Left forelimb (tissue), 1 donor: ENCODE results near the gene TRIM39.

Experiments used
- DNase-seq: peaks from one replicate; pipeline ENCODE4 v3.0.0-alpha.2; 2018; ENCODE audit warnings: low spot score

TRIM39 gene

DNA sequence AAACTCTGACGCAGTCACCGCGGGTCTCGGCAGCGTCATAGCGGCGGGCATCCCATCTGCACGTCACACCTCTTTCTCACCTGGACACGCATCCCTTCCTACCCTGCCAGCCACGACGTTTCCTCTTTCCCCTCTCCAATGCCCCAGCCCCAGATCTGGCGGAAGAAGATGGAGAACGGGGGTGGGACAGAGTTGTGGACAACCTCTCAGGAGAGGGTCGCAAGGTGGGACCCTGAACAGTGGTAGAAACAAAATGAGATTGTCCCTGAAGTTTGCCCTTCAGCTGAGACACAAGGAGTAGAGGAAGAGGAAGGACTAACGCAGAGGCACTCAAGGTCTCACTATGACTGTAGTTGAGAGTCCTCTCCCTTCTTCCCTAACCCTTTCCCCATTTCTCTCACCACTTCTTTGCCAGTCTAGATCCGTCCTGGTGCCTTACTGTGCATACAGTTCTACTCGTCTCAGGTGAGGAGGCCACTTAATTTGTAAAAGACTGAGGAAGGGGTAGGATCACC lies 562 bp downstream of the TRIM39 start:
- no peak for DNase-seq

DNA sequence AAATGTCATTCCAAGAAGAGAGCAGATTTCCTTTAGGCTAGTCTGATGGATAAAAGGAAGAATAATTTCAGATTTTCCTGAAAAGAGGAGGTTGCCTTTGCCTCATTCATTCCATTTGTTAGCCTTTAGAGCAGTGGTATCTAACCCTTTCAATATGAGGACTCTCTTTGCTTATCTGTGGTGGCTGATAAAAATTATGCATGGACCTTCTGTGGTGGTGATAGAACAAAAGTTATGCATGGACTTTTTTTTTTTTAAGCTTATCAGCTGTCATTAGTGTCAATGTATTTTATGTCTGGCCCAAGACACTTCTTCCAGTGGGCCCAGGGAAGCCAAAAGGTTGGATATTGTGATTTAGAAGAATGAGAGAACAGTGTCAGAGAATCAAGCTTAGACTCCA lies 1.7 kb downstream of the TRIM39 start:
- no peak for DNase-seq

DNA sequence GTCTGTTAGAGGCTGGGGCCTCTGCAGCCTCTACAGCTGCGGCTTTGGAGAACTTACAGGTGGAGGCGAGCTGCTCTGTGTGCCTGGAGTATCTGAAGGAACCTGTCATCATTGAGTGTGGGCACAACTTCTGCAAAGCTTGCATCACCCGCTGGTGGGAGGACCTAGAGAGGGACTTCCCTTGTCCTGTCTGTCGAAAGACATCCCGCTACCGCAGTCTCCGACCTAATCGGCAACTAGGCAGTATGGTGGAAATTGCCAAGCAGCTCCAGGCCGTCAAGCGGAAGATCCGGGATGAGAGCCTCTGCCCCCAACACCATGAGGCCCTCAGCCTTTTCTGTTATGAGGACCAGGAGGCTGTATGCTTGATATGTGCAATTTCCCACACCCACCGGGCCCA lies 2.6 kb downstream of the TRIM39 start:
- no peak for DNase-seq

DNA sequence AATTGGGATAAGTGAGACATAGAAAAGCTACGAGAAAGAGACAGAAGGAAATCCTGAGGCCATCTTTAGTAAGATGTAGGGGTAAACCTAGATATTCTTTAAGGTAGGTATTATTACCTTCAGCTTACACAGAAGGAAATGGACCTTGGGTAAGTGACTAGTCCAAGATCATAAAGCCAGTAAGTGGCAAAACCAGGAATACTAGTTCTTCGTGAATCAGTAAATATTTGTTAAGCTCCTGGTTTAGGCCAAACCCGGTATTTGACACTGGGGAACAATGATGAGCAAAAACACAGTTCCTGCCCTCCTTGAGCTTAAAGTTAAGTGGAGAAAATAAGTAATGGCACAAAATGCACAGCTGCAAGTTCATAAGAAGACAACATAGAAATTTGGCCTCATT lies 5.3 kb downstream of the TRIM39 start:
- DNase-seq: no peak

DNA sequence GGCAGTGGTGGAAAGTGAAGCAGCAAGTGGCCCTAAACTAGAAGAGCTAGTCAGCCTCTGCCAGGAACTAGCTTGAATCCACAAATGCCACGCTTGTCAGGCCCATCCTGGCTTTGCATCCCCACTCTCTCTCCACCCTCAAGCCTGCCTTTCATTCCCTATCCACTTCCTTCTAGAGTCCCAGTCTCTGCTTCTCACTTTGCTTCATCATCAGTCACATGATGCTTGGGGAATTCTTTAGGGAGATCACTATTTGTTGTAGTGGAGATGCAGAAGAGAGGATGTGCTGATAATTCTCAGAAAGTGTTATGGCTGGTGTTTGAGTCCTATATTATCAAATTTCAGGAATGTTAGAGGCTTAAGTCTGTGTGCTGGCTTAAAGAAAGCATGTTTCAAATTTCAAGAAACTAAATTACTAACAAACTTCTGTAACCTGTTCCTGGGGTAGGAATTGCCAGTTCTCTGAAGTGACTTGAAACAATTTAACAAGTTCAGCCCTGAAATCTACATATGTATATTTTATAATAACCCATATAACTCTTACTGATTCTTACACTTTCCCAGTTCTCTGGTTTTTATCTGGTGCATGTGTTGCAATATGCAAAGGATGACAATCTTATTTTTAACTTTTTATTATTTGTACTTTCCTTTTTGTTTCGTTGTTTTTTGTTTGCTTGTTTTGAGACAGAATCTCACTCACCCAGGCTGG lies 7.5 kb downstream of the TRIM39 start:
- no peak for DNase-seq

DNA sequence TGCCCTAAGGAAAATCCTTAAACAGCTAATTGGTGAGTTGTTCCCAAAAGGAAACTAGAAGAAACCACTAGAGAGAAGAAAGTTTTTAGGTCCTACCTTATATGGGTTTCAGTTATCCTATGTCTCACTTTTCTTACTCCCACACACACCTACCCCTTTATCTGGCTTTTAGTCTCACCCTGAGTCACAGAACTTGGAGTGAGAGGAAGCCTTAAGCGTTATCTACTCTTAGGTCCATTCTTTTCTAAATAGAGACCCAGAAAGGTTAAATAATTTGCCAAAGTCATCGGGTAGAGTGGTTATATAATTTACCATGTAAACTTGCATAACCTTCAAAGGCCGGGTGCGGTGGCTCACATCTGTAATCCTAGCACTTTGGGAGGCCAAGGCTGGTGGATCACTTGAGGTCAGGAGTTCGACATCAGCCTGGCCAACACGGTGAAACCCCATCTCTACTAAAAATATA lies 13.9 kb downstream of the TRIM39 start:
- no peak for DNase-seq

DNA sequence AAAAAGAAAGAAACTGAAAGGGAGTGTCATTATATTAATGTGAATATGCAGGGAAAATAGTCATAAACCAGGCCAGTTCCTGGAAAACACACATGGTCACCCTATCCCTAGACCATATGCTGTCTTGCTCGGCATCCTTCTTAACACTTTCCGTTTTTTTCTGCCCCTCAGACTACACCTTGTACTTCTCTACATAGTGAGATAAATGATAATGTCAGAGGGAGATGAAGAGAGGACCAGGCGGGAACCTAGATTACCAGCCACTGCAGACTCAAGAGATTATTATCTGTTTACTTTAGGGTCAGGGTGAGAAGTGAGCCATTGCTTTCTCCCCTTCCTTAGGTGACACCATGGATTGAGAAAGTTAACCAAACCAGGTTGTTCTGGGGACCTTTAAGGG lies 14.5 kb downstream of the TRIM39 start:
- no peak for DNase-seq

DNA sequence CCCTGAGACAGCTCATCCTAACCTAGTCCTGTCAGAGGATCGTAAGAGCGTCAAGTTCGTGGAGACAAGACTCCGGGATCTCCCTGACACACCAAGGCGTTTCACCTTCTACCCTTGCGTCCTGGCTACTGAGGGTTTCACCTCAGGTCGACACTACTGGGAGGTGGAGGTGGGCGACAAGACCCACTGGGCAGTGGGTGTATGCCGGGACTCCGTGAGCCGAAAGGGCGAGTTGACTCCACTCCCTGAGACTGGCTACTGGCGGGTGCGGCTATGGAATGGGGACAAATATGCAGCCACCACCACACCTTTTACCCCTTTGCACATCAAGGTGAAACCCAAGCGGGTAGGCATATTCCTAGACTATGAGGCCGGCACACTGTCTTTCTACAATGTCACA lies 15.0 kb downstream of the TRIM39 start:
- DNase-seq: no peak

DNA sequence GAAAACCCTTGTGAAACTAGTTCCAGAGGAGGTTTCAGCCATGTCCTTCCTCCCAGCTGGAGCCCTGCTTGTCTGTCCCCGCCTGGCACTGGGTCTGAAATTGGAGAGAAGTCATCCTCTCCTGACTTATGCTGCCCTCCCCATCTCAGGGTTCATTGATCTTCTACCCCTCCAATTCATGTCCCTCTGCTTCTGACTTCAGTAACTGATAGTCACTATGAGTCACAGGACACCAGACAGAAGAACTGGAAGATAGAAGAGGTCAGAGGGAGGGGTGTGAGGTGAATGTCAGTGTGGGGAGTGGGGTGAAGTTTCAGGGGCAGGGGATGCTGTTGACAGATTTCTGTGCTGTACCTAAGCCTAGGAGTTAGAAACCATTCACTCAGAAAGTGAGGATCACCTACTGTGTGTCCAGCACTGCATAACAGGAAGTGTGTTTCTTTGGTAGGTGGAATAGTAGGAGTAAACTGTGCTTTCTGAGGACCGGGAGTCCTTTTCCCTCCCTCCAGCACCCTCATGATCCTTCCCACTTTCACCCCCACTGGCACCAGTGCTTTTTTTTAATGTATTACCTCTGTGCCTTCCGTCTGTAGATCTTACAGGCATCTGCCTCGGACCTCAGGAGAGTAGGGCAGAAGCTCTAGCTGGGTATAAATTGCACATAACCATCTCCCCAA lies 17.6 kb downstream of the TRIM39 start:
- no peak for DNase-seq

DNA sequence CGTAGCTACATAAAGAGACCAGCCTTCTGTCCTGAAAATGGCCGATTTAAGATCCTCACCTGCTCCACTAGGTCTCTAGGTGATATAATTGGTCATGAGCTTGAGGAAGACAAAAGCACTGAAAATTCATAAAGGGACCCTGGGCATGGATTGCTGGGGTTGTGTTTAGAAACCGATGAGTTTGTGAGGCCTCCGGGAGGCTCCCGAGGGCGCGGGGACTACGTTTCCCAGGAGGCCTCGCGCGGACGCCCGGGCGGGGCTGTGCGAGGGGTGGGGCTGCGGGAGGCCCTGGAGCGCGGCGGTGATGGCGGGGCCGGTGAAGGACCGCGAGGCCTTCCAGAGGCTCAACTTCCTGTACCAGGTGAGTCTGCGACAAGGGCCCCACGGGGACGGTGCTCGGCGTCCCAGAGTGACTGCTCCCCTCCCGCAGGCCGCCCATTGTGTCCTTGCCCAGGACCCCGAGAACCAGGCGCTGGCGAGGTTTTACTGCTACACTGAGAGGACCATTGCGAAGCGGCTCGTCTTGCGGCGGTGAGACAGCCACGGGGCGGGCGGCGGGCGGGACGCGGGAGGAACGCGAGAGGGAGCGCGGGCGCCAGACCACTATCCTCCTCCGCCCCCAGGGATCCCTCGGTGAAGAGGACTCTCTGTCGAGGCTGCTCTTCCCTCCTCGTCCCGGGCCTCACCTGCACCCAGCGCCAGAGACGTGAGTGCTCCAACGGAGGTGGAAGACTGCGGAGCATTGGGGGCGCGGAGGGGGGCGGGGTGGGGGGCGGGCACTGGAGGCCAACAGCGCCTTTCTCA lies 18.3 kb downstream of the TRIM39 start, which contains the start of gene RPP21:
Gene RPP21 (plus strand): TSS at position 289 of the 804 bp plus-strand sequence. CDS start 16 bp downstream, at position 305.
- DNase-seq: peak; percentile 91

DNA sequence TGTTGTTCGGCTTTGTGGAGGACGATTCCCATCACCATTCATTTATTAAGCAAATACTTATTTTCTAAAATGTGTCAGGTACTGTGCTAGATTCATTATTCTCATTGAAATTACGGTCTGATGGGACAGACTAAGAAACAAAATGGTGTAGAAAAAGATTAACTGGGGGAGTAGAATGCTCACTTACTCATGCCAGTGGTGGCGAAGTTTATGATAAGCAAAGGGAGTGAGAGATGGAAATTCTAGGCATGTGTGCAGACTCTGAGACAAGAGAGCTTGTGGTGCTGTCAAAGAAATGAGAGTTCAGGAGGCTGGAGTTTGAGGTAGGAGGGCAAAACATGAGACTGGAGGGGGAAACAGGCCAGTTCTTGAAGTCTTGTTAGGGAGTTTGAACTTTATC lies 19.1 kb downstream of the TRIM39 start:
- no peak for DNase-seq

DNA sequence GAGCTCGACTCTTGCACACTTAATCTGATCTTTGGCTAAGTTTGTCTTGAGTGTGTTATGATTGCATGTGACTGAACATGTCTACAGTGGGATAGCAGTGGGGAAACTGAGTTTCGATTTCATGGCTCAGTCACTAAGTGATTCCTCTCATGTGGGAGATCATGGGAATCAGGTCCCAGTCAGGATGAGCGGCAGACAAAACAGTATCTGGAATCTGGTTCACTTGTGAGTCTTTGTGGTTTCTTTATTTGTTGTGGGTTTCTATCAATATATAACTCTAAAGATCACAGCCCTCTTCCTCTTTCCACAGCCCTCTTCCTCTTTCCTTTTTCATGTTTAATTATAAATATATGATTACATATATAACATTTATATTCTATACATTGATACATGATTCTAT lies 22.2 kb downstream of the TRIM39 start:
- no peak for DNase-seq

DNA sequence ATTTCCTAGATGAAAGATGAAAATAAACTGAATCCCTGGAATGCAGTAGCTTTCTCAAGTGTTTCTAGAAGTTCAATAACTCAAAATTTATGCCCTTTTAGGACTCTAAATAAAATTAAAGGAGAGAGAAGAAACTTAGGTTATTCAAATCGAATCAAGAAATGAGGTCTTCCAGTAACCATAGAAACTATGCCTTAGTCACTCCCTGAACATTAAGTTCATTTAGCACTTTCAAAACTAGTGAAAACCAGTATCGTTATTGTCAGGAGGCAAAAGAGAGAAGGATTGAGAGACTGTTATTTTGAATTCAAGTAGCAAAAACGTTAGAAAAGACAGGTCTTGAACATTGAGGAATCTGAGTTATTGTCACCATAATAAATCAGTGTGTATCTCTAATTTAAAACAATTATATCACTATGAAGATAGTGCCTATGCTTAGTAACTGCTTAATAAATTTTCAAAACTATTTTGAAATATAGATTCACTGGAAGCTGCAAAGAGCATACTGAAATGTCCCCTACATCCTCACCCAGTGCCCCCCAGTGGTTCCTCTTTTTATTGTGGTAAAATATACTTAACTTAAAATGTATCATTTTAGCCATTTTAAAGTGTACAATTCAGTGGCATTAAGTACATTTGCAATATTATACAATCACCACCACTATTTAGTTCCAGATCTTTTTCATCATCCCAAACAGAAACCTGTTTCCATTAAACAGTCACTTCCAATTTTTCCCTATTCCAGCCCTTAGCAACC lies 22.9 kb downstream of the TRIM39 start:
- no peak for DNase-seq

DNA sequence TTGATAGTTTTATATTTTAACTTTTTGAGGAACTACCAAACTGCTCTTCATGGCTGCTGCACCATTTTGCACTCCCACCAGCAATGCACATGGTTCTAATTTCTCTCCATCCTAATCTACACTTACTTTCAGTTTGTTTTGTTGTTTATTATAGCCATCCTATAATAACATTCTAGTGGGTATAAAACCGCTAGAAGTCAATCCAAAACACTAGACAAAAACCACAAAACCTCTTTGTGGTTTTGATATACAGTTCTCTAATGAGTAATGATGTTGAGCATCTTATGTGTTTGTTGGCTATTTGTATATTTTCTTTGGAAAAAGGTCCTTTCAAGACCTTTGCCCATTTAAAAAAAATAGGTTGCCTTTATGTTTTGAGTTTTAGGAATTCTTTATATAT lies 23.8 kb downstream of the TRIM39 start:
- DNase-seq: no peak

DNA sequence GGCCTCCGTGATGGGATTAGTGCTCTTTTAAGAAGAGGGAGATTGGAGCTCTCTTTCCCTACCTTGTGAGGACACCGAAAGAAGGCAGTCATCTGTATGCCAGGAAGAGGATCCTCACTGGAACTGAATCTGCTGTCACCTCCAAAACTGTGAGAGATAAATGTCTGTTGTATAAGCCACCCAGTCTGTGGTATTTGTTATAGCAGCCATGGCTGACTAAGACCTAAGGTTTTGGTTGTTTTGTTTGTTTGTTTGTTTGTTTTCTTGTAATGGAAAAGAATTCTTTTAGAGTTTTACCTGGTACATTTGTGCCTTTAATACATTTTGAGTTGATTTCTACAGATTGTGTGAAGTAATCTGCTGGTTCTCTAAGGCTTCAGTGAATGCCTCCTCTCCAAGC lies 25.8 kb downstream of the TRIM39 start:
- DNase-seq: no peak

DNA sequence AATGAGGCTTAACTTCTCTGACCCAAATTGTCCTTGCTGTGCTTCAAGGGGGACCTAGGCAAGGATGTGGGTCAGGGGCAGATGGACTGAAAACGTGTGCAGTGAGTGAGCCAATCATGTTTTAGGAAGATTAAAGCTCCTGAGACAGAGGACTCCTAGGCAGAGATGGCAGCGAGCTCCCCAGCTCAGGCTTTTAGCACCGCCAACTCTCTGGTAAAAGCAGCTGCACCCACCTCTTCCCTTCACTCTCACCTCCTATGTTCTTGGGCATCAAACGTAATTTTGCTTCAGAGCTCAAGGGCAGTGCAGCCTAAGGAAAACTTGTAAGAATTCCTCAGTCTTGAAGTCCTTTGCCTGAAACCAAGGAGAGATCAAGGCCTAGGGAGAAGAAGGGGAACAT lies 28.6 kb downstream of the TRIM39 start:
- DNase-seq: no peak

DNA sequence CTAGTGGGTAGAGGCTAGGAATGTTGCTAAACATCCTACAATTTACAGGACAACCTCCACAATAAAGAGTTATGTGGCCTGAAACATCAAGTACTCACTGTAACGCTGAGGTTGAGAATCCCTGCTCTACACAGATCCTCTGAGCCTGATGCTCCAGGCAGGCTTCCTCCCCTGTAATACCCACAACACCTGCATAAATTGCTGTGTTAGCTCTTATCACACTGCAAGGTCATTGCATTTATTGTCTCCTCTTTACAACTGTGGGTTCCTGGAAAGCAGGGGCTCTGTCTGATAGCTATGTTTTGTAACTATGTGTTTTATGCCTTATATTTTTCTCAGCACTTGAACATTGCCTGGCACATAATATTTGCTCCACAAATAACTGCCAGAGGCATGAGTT lies 29.8 kb downstream of the TRIM39 start:
- DNase-seq: no peak

DNA sequence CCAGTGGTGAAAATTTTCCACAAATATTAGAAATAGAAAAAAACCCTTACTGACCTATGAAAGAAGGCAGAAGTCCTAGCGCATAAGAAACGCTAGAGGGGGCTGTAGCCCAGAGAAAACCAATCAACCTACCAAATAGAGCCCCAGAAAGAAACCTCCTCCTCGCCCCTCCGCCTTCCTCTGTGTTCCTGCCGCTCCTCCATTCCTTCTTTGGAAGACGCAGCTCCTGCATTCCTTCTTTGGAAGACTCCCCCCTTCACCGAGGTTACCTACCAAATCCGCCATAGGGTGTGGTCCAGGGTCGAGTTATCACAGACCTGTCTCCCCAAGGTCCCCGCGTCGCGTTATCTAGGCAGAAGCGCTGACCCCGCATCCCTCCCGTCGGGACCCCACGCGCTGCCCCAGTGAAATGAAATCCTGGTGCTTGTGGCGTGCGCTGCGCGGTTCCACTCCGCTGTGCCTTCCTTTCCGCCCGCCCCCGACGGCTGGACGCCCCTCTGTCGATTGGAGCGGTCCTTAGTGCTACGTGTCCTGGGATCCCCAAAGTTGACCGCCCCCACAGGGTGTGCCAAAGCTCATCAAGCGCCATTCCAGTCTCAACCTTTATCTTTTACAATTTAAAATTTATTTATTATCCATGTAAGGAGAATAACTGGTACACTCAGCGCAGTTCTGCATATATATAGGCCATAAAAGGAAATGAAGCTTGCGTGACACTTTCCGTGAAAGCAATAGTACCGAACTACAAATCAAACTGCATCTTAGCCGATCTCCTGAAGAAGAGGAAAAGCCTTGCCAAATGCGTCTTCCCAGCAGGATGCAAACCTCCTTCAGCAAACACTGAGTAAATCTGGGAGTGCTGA lies 31.2 kb downstream of the TRIM39 start:
- no peak for DNase-seq

DNA sequence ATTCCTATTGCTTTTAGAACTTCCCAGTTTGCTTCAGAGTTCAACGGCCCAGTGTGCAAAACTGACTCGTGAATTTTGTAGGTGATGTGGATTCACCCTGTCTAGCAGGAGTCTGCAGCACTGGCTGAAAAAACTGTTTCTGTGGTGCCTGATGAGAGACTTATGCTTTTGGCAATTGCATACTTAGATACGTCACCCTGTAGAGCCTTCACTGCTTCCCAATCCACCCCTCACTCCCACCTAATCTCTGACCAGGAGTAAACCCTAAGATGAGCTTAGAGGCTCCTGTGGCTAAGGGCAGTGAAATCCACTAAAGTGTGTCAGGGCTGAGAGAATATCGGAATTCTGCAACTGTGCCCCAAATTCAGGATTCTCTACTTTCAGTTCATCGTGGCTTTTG lies 32.5 kb downstream of the TRIM39 start:
- DNase-seq: no peak

DNA sequence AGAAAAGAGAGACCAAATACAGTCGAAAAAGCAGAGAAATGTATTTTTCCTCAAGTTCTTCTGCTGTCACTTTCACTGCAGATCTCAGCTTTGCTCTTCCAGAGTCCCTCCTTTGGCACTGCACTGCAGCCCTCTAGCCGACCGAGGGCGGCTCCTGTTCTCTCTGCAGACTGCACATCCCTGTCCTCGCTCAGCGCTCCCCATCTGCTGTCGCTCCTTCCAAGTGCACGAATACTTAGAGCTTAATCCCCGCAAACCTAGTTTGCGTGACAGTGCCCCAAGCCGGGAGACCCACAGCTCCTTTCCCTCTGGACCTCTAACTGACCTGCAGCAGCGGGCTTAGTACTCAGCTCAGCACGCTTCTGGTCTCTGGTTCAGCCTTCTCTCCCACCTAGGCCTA lies 33.4 kb downstream of the TRIM39 start:
- no peak for DNase-seq

DNA sequence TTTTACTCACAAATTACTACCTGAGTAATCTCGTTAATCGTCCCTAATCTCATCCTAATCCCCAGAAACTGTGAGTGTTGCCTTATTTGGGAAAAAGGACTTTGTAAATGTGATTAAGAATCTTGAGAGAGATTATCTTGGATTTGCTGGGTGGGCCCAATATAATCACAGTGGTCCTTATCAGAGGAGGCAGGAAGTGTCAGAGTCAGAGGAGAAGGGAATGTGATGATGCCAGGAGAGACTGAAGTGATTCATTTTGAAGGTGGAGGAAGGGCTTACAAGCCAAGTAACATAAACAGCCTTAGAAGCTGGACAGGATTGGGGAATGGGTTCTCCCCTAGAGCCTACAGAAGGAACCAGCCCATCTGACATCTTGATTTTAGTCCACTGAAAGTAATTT lies 34.9 kb downstream of the TRIM39 start:
- no peak for DNase-seq
